T-helper 2 cell treated with Interferon-gamma antibody and Interleukin-4, amounts not matched to agents 5 μg/mL and 100 μg/mL, for 36 hours (primary cell): ENCODE results near the gene XPO6.
"Not testable (repeated sequence)": the region's sequence is repeated elsewhere in the genome, so short reads cannot be mapped to it uniquely, and the experiment has no call there.

Source experiments
- DNase-seq: peaks from one replicate; pipeline ENCODE4 v3.0.0; 2021; ENCODE audit warnings: low spot score
- H3K27ac Mint-ChIP-seq: one replicate; pipeline ENCODE4 v1.8.0; 2021; ENCODE audit warnings: mild to moderate bottlenecking, mixed read lengths
- H3K27me3 Mint-ChIP-seq: one replicate; pipeline ENCODE4 v1.8.0; 2021; ENCODE audit warnings: low read depth, mixed read lengths
- H3K36me3 Mint-ChIP-seq: one replicate; pipeline ENCODE4 v1.8.0; 2021; ENCODE audit warnings: low read depth, mixed read lengths
- H3K4me1 Mint-ChIP-seq: one replicate; pipeline ENCODE4 v1.8.0; 2021; ENCODE audit warnings: low read depth, mixed read lengths
- H3K4me3 Mint-ChIP-seq: one replicate; pipeline ENCODE4 v1.8.0; 2022; ENCODE audit warnings: mild to moderate bottlenecking, moderate library complexity, mixed read lengths
- H3K9me3 Mint-ChIP-seq: one replicate; pipeline ENCODE4 v1.8.0; 2021; ENCODE audit warnings: mixed read lengths

Gene XPO6

GRCh38 chr16:28211758-28212531, at the start of gene XPO6:
TSS of gene XPO6 (minus strand) at chr16:28211965. CDS start at chr16:28211368, 597 bp downstream.
- peaks cover 4% of the 10 kb centered on the region for H3K9me3 Mint-ChIP-seq
- H3K27me3 Mint-ChIP-seq = no peaks in the 10 kb centered on the region
- DNase-seq = peak; percentile 97
- peaks cover 20% of the 10 kb centered on the region for H3K4me1 Mint-ChIP-seq
- H3K4me3 Mint-ChIP-seq = peak within 1 kb of the TSS; percentile 85
- peak within 1 kb of the TSS; percentile 93 for H3K27ac Mint-ChIP-seq
- H3K36me3 Mint-ChIP-seq = peaks cover 32% of the 10 kb centered on the region

- Mint-ChIP-seq H3K27me3 (peaks cover 17% of the 10 kb centered on the region), H3K9me3 (no peaks in the 10 kb centered on the region), H3K36me3 (no peaks in the 10 kb centered on the region), H3K27ac (no peak overlapping the region), H3K4me1 (peaks cover 4% of the 10 kb centered on the region), H3K4me3 (no peak overlapping the region)
- DNase-seq = no peak
Observed at GRCh38 chr16:28260193-28260592, 48.4 kb upstream of the XPO6 start.

- Mint-ChIP-seq H3K4me3 (no peak overlapping the region), H3K27ac (no peak overlapping the region), H3K9me3 (no peaks in the 10 kb centered on the region), H3K27me3 (peaks cover 17% of the 10 kb centered on the region), H3K36me3 (no peaks in the 10 kb centered on the region), H3K4me1 (peaks cover 4% of the 10 kb centered on the region)
- no peak for DNase-seq
Observed at GRCh38 chr16:28259781-28260150, 48.0 kb upstream of the XPO6 start.

- Mint-ChIP-seq H3K4me1 (peaks cover 4% of the 10 kb centered on the region), H3K27me3 (peaks cover 15% of the 10 kb centered on the region), H3K4me3 (no peak overlapping the region), H3K27ac (no peak overlapping the region), H3K36me3 (no peaks in the 10 kb centered on the region), H3K9me3 (no peaks in the 10 kb centered on the region)
- DNase-seq = no peak
Observed at GRCh38 chr16:28259091-28259780, 47.5 kb upstream of the XPO6 start.

GRCh38 chr16:28258567-28258966, 46.8 kb upstream of the XPO6 start:
- H3K4me1 Mint-ChIP-seq = peaks cover 4% of the 10 kb centered on the region

GRCh38 chr16:28257256-28257655, 45.5 kb upstream of the XPO6 start:
- H3K4me3 Mint-ChIP-seq = no peak overlapping the region
- no peak overlapping the region for H3K27ac Mint-ChIP-seq
- no peak for DNase-seq
- H3K27me3 Mint-ChIP-seq = peaks cover 6% of the 10 kb centered on the region
- no peaks in the 10 kb centered on the region for H3K9me3 Mint-ChIP-seq
- H3K36me3 Mint-ChIP-seq = no peaks in the 10 kb centered on the region
- peaks cover 4% of the 10 kb centered on the region for H3K4me1 Mint-ChIP-seq

More at GRCh38 chr16:28258567-28258966, 46.8 kb upstream of the XPO6 start:
- Mint-ChIP-seq H3K27me3 (peaks cover 10% of the 10 kb centered on the region), H3K27ac (no peak overlapping the region), H3K4me3 (no peak overlapping the region), H3K9me3 (no peaks in the 10 kb centered on the region), H3K36me3 (no peaks in the 10 kb centered on the region)
- no peak for DNase-seq

- no peak for DNase-seq
- Mint-ChIP-seq H3K4me3 (no peak overlapping the region), H3K27ac (no peak overlapping the region)
Observed at GRCh38 chr16:28255838-28256237, 44.1 kb upstream of the XPO6 start.

GRCh38 chr16:28254158-28254557, 42.4 kb upstream of the XPO6 start:
- H3K4me1 Mint-ChIP-seq = no peaks in the 10 kb centered on the region
- no peak overlapping the region for H3K27ac Mint-ChIP-seq
- H3K4me3 Mint-ChIP-seq = no peak overlapping the region
- no peak for DNase-seq
- H3K9me3 Mint-ChIP-seq = no peaks in the 10 kb centered on the region
- H3K36me3 Mint-ChIP-seq = no peaks in the 10 kb centered on the region
- peaks cover 6% of the 10 kb centered on the region for H3K27me3 Mint-ChIP-seq

More at GRCh38 chr16:28255838-28256237, 44.1 kb upstream of the XPO6 start:
- Mint-ChIP-seq H3K36me3 (no peaks in the 10 kb centered on the region), H3K27me3 (peaks cover 6% of the 10 kb centered on the region), H3K9me3 (no peaks in the 10 kb centered on the region), H3K4me1 (peaks cover 4% of the 10 kb centered on the region)

GRCh38 chr16:28250999-28251398, 39.2 kb upstream of the XPO6 start:
- no peak for DNase-seq
- Mint-ChIP-seq H3K36me3 (no peaks in the 10 kb centered on the region), H3K27me3 (peaks cover 6% of the 10 kb centered on the region), H3K4me3 (no peak overlapping the region), H3K9me3 (no peaks in the 10 kb centered on the region), H3K27ac (no peak overlapping the region), H3K4me1 (no peaks in the 10 kb centered on the region)

GRCh38 chr16:28249483-28249882, 37.7 kb upstream of the XPO6 start:
- not testable (repeated sequence) for H3K9me3 Mint-ChIP-seq, H3K36me3 Mint-ChIP-seq, H3K4me3 Mint-ChIP-seq, H3K4me1 Mint-ChIP-seq, DNase-seq, H3K27ac Mint-ChIP-seq, H3K27me3 Mint-ChIP-seq

GRCh38 chr16:28241924-28242323, 30.2 kb upstream of the XPO6 start:
- no peaks in the 10 kb centered on the region for H3K36me3 Mint-ChIP-seq
- peaks cover 3% of the 10 kb centered on the region for H3K27me3 Mint-ChIP-seq
- H3K4me1 Mint-ChIP-seq = no peaks in the 10 kb centered on the region
- H3K27ac Mint-ChIP-seq = no peak overlapping the region
- DNase-seq = no peak
- H3K4me3 Mint-ChIP-seq = no peak overlapping the region
- peaks cover 7% of the 10 kb centered on the region for H3K9me3 Mint-ChIP-seq

- no peak for DNase-seq
- no peaks in the 10 kb centered on the region for H3K27me3 Mint-ChIP-seq
- H3K9me3 Mint-ChIP-seq = peaks cover 10% of the 10 kb centered on the region
- no peaks in the 10 kb centered on the region for H3K36me3 Mint-ChIP-seq
- H3K4me3 Mint-ChIP-seq = no peak overlapping the region
- no peaks in the 10 kb centered on the region for H3K4me1 Mint-ChIP-seq
- no peak overlapping the region for H3K27ac Mint-ChIP-seq
Observed at GRCh38 chr16:28237754-28238357, 26.1 kb upstream of the XPO6 start.

- DNase-seq = no peak
- H3K27me3 Mint-ChIP-seq = no peaks in the 10 kb centered on the region
- peaks cover 3% of the 10 kb centered on the region for H3K9me3 Mint-ChIP-seq
- no peak overlapping the region for H3K4me3 Mint-ChIP-seq
- no peaks in the 10 kb centered on the region for H3K4me1 Mint-ChIP-seq
- H3K27ac Mint-ChIP-seq = no peak overlapping the region
- no peaks in the 10 kb centered on the region for H3K36me3 Mint-ChIP-seq
Observed at GRCh38 chr16:28231763-28232162, 20.0 kb upstream of the XPO6 start.

- not testable (repeated sequence) for H3K27me3 Mint-ChIP-seq, H3K36me3 Mint-ChIP-seq, H3K27ac Mint-ChIP-seq, H3K4me3 Mint-ChIP-seq, DNase-seq, H3K4me1 Mint-ChIP-seq, H3K9me3 Mint-ChIP-seq
Observed at GRCh38 chr16:28223909-28224308, 12.1 kb upstream of the XPO6 start.
